Esophagus squamous epithelium (tissue), 4 donors: ENCODE data around the gene FAM168A.

Experiments used
- POLR2A ChIP-seq, 4 donors: fragments of 450-650 bp; IDR thresholded peaks; one replicate each; pipeline ENCODE4 v1.6.1; 2017; ENCODE audit warnings: antibody characterized with exemption in 4 of 4, mild to moderate bottlenecking in 4 of 4, moderate library complexity in 3 of 4
- TF ChIP-seq, protein P1 (sequence below), 6 experiments: fragments of 450-650 bp in 4 of 6; fragments of 200-600 bp in 2 of 6; sonication (generic) in 2 of 6; IDR thresholded peaks; one replicate each; pipeline ENCODE4 v1.5.1; 2016 to 2019; ENCODE audit warnings: antibody characterized with exemption in 6 of 6, mild to moderate bottlenecking in 4 of 6, moderate library complexity in 4 of 6

DNA sequence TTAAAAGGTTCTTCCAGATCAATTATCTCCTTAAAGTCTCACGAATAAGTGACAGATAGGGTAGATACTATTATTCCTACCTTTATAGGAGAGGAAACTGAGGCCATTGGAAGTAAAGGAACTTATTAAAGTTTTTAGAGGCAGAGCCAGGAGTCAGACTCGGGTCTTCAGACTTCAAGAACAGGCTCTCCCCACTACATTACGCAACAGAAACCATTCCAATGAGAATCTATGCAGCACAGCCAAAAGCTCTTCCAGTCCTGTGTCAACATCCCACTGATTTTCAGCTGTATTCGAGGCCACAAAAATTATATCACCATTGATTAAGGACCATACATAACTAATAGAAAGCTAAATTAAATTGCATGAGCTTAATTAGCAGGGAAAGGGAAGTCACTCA, 144.3 kb downstream of the FAM168A start:
- TF ChIP-seq, protein P1, sequence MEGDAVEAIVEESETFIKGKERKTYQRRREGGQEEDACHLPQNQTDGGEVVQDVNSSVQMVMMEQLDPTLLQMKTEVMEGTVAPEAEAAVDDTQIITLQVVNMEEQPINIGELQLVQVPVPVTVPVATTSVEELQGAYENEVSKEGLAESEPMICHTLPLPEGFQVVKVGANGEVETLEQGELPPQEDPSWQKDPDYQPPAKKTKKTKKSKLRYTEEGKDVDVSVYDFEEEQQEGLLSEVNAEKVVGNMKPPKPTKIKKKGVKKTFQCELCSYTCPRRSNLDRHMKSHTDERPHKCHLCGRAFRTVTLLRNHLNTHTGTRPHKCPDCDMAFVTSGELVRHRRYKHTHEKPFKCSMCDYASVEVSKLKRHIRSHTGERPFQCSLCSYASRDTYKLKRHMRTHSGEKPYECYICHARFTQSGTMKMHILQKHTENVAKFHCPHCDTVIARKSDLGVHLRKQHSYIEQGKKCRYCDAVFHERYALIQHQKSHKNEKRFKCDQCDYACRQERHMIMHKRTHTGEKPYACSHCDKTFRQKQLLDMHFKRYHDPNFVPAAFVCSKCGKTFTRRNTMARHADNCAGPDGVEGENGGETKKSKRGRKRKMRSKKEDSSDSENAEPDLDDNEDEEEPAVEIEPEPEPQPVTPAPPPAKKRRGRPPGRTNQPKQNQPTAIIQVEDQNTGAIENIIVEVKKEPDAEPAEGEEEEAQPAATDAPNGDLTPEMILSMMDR (IDR thresholded peaks at IDR 0.05), result no peak
- no peak for TF ChIP-seq POLR2A (IDR thresholded peaks at IDR 0.05)
